Measurements from ENCODE around the gene PLEKHA7.
"Not testable (repeated sequence)": the region's sequence is repeated elsewhere in the genome, so short reads cannot be mapped to it uniquely, and the experiment has no call there.

Gene PLEKHA7, protein sequence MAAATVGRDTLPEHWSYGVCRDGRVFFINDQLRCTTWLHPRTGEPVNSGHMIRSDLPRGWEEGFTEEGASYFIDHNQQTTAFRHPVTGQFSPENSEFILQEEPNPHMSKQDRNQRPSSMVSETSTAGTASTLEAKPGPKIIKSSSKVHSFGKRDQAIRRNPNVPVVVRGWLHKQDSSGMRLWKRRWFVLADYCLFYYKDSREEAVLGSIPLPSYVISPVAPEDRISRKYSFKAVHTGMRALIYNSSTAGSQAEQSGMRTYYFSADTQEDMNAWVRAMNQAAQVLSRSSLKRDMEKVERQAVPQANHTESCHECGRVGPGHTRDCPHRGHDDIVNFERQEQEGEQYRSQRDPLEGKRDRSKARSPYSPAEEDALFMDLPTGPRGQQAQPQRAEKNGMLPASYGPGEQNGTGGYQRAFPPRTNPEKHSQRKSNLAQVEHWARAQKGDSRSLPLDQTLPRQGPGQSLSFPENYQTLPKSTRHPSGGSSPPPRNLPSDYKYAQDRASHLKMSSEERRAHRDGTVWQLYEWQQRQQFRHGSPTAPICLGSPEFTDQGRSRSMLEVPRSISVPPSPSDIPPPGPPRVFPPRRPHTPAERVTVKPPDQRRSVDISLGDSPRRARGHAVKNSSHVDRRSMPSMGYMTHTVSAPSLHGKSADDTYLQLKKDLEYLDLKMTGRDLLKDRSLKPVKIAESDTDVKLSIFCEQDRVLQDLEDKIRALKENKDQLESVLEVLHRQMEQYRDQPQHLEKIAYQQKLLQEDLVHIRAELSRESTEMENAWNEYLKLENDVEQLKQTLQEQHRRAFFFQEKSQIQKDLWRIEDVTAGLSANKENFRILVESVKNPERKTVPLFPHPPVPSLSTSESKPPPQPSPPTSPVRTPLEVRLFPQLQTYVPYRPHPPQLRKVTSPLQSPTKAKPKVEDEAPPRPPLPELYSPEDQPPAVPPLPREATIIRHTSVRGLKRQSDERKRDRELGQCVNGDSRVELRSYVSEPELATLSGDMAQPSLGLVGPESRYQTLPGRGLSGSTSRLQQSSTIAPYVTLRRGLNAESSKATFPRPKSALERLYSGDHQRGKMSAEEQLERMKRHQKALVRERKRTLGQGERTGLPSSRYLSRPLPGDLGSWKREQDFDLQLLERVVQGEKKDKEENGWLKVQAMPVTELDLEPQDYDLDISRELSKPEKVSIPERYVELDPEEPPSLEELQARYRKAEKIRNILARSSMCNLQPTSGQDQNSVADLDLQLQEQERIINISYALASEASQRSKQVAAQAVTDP

DNA sequence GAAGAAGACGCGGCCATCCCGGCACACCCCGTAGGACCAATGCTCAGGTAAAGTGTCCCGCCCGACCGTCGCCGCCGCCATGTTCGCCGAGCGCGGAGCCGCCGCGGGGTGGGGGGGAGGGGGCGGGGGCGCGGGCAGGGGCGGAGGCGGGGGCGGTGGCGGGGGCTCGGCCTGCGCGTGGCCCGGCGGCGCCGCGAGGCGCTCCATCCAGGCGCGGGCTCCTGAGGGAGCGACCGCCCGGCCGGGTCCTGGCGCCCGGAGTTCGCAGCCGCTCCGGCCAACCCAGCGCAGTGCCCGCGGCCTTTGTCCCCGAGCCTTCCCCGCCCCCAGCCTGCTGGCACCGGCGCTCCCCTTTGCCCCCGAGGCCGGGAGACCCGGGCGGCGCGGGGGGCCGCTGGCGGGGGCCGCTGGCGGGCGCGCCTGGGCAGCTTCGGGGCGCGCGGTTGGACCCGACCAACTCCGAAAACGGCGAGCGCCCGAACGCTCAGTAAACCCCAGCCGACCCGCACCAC, at the start of gene PLEKHA7:
PLEKHA7 (minus strand) TSS at position 94 of the 512 bp plus-strand sequence; CDS start at position 81, 13 bp downstream.
- peak; percentile 55 for DNase-seq (ENCODE audit: low read depth, low spot score)

- DNase-seq (ENCODE audit: low read depth, low spot score): peak; percentile 81
Observed at GRCh38 chr11:17063171-17064002, 49.2 kb upstream of the PLEKHA7 start.

GRCh38 chr11:17051146-17051545, 36.9 kb upstream of the PLEKHA7 start:
- not testable (repeated sequence) for DNase-seq (ENCODE audit: low read depth, low spot score)

DNA sequence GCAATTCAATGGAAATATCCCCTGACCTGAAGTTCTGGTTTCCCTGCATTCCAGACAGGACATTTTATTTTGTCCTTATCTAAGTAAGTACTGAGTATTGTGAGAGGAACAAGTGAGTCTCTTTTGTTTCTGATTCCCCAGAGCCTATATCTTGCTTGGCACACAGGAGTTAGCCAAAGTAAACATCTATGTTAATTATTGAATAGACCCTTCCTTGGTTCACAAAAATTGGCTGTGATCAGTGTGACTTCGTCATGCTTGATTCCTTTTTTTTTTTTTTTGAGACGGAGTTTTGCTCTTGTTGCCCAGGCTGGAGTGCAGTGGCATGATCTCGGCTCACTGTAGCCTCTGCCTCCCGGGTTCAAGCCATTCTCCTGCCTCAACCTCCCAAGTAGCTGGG, 34.3 kb upstream of the PLEKHA7 start:
- DNase-seq (ENCODE audit: low read depth, low spot score): not testable (repeated sequence)

DNA sequence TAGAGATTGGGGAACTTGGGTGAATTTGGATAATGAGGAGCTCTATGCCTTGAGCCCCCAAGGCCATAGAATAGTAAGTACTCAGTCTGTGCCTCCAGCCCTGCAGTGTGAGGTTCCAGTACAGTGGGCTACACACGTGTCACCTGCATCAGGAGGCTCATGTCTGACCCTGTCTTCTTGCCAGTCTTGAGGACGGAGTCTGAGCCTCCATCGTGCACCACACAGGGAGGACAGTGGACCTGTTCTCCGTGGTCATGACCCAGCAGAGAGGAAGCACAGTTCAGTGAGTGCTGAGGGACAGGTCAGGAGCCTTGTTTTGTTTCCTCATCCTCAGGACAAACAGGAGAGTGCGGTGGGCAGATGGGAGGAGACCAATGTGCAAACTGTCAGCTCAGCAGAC, 32.5 kb upstream of the PLEKHA7 start:
- no peak for DNase-seq (ENCODE audit: low read depth, low spot score)

GRCh38 chr11:17036666-17037658, 22.7 kb upstream of the PLEKHA7 start:
- DNase-seq (ENCODE audit: low read depth, low spot score): no peak

GRCh38 chr11:17034027-17034426, 19.8 kb upstream of the PLEKHA7 start:
- not testable (repeated sequence) for DNase-seq (ENCODE audit: low read depth, low spot score)

GRCh38 chr11:17026487-17027082, 12.4 kb upstream of the PLEKHA7 start:
- DNase-seq (ENCODE audit: low read depth, low spot score): no peak

DNA sequence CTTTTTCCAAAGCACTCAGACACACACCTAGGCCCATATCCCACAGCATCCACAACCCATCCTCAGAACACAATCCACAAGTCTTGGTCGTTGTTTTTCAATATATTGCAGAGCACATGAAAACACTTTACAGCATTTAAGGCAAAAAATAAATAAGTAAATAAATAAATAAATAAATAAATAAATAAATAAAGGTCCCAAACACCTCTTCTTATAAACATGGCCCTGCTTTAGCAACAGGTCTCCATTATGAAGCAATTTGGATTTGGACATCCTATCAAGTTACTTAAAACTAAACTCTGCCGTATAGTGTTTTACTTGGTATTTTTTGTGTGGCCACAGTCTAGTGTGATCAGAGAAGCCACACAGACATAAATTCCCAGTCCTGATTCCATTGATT, 10.7 kb upstream of the PLEKHA7 start:
- DNase-seq (ENCODE audit: low read depth, low spot score): no peak

GRCh38 chr11:17021511-17021910, 7.3 kb upstream of the PLEKHA7 start:
- no peak for DNase-seq (ENCODE audit: low read depth, low spot score)

- DNase-seq (ENCODE audit: low read depth, low spot score): peak; percentile 31
Observed at GRCh38 chr11:17020831-17021230, 6.6 kb upstream of the PLEKHA7 start.

DNA sequence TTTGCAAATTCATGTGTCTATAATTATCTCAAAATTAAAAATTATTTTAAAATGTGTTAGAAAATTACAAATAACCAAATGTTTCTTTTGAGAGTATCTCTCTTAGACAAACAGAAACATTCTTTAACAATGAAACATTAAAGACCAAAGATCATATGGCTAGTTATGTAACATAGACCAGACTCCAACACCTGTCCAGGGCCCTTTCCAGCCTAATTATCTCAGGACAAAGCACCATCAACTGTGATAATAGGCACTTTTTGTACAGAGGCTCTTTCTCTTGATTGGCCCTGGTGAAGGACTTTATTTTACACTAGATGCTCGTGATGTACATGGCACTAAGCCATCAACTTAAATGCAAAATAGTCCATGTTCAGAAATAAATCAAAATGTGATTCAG, 5.0 kb upstream of the PLEKHA7 start:
- DNase-seq (ENCODE audit: low read depth, low spot score): no peak

GRCh38 chr11:17015627-17016126, 1.5 kb upstream of the PLEKHA7 start:
- no peak for DNase-seq (ENCODE audit: low read depth, low spot score)

- peak; percentile 73 for DNase-seq (ENCODE audit: low read depth, low spot score)
Observed at GRCh38 chr11:17014833-17015626, 816 bp upstream of the PLEKHA7 start.

DNA sequence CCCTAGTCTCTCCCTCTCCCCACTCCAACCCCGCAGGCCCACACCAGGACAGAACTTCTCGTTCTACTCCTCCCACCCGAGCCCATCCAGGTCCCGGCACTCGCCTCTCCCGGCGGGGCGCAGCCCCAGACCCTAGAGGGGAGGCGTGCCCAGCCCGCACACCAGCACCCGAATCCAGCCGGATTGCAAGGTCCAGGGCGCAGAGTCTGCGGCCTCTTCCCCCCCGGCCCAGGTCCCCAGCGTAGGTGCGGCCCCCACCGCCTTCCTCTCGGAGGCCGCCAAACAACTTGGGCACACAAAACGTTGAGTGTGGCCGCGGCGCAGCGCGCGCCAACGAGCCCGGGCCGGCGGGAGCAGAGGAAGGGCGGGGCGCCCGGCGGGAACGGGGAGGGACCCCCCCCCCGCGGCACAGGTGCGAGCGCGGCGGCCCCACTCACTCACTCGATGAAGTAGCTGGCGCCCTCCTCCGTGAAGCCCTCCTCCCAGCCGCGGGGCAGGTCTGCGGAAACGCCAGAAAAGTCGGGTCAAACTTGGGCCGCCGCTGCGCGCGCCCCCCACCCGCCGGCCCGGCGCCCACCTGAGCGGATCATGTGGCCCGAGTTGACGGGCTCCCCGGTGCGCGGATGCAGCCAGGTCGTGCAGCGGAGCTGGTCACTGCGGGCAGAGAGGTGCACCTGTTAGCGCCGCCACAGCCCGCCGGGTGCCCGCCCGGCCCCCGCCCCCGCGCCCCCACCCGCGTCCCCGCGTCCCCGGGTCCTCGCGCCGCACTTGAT, 480 bp downstream of the PLEKHA7 start:
- peak; percentile 51 for DNase-seq (ENCODE audit: low read depth, low spot score)

DNA sequence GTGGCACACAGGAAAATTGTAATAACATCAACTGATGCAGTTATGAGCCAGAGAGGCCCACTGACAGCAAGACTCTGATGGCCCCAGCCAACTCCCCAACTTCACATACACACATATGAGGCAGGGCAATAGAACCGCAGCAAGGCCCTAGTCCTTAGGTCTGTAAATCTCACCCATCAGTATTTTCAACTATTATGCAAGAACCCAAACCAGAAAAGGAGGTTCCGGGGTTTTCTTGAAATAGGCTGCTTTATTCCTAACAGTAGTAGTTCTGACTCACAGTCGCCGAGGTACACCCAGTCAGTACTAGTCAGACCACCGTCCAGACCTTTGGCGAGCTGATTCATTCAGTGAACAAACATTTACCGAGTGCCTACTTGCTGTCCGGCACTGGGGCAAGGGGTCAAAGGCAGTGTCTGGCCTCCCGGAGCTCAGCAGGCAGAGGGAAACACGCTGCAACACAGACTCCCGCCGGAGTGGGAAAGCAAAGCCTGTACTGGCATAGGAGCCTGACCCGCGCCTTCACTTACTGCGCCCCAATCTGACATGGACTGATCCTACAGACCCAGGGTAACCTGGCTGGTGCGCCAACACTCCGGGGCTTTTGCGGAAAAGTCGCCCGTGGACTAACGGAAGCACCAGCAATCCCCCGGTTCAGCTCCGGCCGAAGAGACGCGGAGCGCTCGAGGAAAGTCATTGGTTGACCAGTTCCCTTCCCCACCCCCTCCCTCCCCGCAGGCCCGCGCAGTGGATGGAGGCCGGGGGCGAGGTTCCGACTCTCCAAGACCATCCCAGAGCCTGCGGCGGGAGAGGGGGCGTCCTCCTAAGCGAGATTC, 1.3 kb downstream of the PLEKHA7 start:
- DNase-seq (ENCODE audit: low read depth, low spot score): peak; percentile 77

All from astrocyte of the hippocampus (primary cell).